ENCODE measurements around the gene LLGL2. TPM values are rescaled to one million over a fixed set of nuclear protein-coding genes. Genes with fewer than 3 reads are reported as not detected.

The LLGL2 gene
- total RNA-seq, 4 donors from 2014 or later: 6.1 to 12.3 (median 9.1) TPM

DNA sequence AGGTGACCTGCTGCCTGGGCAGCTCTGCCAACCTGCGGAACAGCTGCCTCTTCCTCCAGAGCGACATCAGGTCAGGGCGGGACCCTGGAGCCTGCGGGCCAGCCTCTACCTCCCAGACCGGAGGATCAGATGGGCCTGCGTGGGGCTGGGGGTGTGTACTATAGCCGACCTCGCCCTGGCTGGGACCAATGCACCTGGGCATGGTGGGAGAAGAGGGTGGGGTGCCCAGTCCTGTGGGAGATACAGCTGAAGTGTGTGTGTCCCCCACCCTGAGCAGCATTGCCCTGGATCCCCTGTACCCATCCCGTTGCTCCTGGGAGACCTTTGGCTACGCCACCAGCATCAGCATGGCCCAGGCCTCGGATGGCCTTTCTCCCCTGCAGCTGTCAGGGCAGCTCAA is 29.5 kb upstream of the LLGL2 start:
- DNase-seq (ENCODE audit: extremely low spot score): no peak
- WGBS: no CpG with 5 or more reads among the region's 11 CpGs
- Histone ChIP-seq H3K36me3 (peaks cover 40 to 100% (median 96%) of the 10 kb centered on the region in 4 donors), H3K4me3 (no peak overlapping the region), H3K27me3 (no peaks in the 10 kb centered on the region), H3K4me1 (peaks cover 25 to 35% (median 34%) of the 10 kb centered on the region in 4 donors), H3K27ac (replicated peaks in 1 of 4) (no peak overlapping the region), H3K9me3 (no peaks in the 10 kb centered on the region)
- TF ChIP-seq POLR2AphosphoS5 (IDR thresholded peaks at IDR 0.05) (no peak), POLR2A (IDR thresholded peaks at IDR 0.05; ENCODE audit: low read depth) (no peak), EP300 (IDR thresholded peaks at IDR 0.05) (no peak)
- TF ChIP-seq, protein P1, sequence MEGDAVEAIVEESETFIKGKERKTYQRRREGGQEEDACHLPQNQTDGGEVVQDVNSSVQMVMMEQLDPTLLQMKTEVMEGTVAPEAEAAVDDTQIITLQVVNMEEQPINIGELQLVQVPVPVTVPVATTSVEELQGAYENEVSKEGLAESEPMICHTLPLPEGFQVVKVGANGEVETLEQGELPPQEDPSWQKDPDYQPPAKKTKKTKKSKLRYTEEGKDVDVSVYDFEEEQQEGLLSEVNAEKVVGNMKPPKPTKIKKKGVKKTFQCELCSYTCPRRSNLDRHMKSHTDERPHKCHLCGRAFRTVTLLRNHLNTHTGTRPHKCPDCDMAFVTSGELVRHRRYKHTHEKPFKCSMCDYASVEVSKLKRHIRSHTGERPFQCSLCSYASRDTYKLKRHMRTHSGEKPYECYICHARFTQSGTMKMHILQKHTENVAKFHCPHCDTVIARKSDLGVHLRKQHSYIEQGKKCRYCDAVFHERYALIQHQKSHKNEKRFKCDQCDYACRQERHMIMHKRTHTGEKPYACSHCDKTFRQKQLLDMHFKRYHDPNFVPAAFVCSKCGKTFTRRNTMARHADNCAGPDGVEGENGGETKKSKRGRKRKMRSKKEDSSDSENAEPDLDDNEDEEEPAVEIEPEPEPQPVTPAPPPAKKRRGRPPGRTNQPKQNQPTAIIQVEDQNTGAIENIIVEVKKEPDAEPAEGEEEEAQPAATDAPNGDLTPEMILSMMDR (IDR thresholded peaks at IDR 0.05): no peak
- intact Hi-C loops (cut with DNase I): no loop called here

DNA sequence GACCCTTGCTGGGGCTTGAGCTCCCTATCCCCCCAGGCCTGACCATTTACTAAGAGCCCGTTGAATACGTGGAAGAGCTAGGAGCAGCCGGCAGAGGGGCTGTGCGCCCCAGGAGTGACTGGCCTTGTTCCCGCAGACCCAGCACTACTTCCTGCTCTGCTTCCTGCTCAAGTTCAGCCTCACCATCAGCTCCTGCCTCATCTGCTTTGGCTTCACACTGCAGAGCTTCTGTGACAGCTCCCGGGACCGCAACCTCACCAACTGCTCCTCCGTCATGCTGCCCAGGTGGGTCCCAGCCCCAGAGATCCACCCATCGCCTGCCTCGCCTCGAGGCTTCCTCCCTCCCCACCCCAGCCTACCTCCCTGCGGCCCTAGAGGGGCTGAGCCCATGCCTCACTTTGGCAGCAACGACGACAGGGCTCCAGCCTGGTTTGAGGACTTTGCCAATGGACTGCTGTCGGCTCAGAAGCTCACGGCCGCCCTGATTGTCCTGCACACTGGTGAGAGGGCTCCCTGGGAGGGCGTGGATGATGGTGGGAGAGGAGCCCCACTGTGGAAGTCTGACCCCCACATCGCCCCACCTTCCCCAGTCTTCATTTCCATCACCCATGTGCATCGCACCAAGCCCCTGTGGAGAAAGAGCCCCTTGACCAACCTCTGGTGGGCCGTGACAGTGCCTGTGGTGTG is 27.3 kb upstream of the LLGL2 start:
- WGBS: 71% methylated on average over 18 of the region's 21 CpGs
- intact Hi-C loops (cut with DNase I): no loop called here
- Histone ChIP-seq H3K27me3 (no peaks in the 10 kb centered on the region), H3K9me3 (no peaks in the 10 kb centered on the region), H3K27ac (replicated peaks in 1 of 4) (peak overlapping the region in 3 of 4 donors; percentile 53 to 78 (median 70)), H3K4me1 (peaks cover 33 to 52% (median 46%) of the 10 kb centered on the region in 4 donors), H3K4me3 (no peak overlapping the region), H3K36me3 (peaks cover 27 to 99% (median 95%) of the 10 kb centered on the region in 4 donors)
- no peak for DNase-seq (ENCODE audit: extremely low spot score)
- TF ChIP-seq POLR2AphosphoS5 (IDR thresholded peaks at IDR 0.05): peak in 1 of 2 donors; percentile 4
- no peak for TF ChIP-seq POLR2A (IDR thresholded peaks at IDR 0.05; ENCODE audit: low read depth)

DNA sequence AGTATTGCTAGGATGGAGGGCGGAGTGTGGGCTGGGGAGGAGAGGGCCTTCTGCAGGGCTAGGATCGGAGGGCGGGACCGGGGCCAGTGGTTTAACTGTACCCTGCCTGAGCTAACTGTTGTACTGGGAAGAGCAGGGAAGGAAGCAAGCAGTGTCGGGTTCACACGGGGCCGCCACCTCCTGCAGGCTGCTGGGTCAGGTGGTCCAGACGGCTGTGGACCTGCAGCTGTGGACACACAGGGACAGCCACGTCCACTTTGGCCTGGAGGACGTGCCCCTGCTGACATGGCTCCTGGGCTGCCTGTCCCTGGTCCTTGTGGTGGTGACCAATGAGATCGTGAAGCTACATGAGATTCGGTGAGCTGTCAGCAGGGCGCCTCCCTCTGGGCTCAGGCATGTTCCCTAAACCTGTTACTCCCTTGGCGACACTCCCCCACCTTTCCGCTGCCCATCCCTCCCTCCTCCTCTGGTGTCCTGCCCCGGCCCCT is 26.7 kb upstream of the LLGL2 start:
- intact Hi-C loops (cut with DNase I): no loop called here
- Histone ChIP-seq H3K27ac (replicated peaks in 1 of 4) (peak overlapping the region in 3 of 4 donors; percentile 53 to 78 (median 70)), H3K4me3 (no peak overlapping the region), H3K9me3 (no peaks in the 10 kb centered on the region), H3K27me3 (no peaks in the 10 kb centered on the region), H3K36me3 (peaks cover 21 to 99% (median 95%) of the 10 kb centered on the region in 4 donors), H3K4me1 (peaks cover 33 to 53% (median 46%) of the 10 kb centered on the region in 4 donors)
- 57% methylated on average over 10 of the region's 16 CpGs for WGBS
- TF ChIP-seq, protein P1 (IDR thresholded peaks at IDR 0.05): no peak
- no peak for TF ChIP-seq POLR2AphosphoS5 (IDR thresholded peaks at IDR 0.05)
- TF ChIP-seq POLR2A (IDR thresholded peaks at IDR 0.05; ENCODE audit: low read depth): no peak
- no peak for TF ChIP-seq EP300 (IDR thresholded peaks at IDR 0.05)
- DNase-seq (ENCODE audit: extremely low spot score): no peak

DNA sequence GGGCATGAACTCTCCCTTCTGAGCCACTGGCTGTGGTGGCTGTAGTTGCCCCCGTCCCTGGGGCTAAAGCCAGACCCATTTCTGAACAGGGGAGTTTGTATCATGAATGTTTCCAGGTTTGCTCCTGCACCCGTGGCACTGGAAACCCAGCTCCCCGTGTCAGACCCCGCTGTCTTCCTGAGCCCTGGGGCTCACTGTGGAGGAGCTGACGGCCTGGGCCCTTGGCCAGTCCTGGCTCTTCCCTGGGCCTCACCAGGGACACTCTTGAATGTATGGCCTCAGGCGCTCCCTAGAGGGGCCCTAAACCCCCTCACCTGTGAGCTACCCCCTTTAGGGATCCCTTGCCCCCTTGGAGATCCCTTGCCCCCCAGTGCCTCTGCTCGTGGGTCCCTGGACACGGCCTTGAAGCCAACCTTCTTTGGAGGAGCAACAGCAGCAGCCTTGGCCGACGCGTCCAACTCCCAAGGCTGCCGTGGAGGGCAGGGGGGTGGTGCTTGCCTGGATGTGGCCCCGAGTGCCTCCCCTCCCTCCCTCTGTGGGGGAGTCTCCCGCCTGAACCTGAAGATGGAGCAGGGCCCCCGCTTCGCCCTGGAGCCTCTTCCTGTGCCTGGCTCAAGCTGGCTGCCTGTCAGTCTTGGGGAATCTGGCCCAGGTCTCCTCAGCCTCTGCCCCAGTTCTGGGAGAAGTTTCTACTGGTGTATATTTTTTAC is 26.0 kb upstream of the LLGL2 start:
- no peak for DNase-seq (ENCODE audit: extremely low spot score)
- H3K27ac ChIP-seq (replicated peaks in 1 of 4): peak overlapping the region; percentile 42 to 78 (median 62)

More for the DNA sequence above, 26.0 kb upstream of the LLGL2 start:
- no peak for TF ChIP-seq POLR2A (IDR thresholded peaks at IDR 0.05; ENCODE audit: low read depth)
- no peak for TF ChIP-seq POLR2AphosphoS5 (IDR thresholded peaks at IDR 0.05)
- no peak for TF ChIP-seq EP300 (IDR thresholded peaks at IDR 0.05)
- TF ChIP-seq, protein P1 (IDR thresholded peaks at IDR 0.05): no peak
- WGBS: 34% methylated on average over 11 of the region's 16 CpGs
- intact Hi-C loops (cut with DNase I): no loop called here
- Histone ChIP-seq H3K36me3 (peaks cover 19 to 99% (median 95%) of the 10 kb centered on the region in 4 donors), H3K9me3 (no peaks in the 10 kb centered on the region), H3K4me3 (no peak overlapping the region), H3K4me1 (peaks cover 33 to 56% (median 49%) of the 10 kb centered on the region in 4 donors), H3K27me3 (no peaks in the 10 kb centered on the region)
